HG02678 (cell line): ENCODE measurements around the gene CELA3A.
"Not testable (repeated sequence)": the region's sequence is repeated elsewhere in the genome, so short reads cannot be mapped to it uniquely, and the experiment has no call there.

Experiments
- ATAC-seq: cut with Tn5 transposase; IDR thresholded peaks from one replicate; pipeline ENCODE4 v1.9.1; 2021; ENCODE audit warnings: mild to moderate bottlenecking, moderate library complexity; ENCODE audit not compliant: unreplicated experiment

CELA3A gene, protein sequence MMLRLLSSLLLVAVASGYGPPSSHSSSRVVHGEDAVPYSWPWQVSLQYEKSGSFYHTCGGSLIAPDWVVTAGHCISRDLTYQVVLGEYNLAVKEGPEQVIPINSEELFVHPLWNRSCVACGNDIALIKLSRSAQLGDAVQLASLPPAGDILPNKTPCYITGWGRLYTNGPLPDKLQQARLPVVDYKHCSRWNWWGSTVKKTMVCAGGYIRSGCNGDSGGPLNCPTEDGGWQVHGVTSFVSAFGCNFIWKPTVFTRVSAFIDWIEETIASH

DNA sequence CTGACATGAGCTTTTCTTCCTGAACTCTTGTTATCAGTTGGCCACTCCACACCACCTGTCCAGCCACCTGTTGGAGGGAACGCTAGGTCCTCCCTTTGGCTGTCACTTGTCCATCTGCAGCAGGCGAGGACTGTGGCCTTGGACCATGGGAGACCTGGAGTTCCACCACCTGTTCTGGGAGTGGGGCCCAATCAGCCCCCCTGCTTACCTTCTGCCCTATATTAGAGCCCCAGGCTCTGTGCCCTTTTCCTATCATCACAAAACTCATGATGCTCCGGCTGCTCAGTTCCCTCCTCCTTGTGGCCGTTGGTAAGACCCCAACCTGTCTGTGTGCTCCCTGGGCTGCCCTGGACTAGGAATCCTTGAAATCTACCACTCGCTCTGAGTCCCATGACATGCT, at the start of gene CELA3A:
TSS of gene CELA3A (plus strand) at position 249 of the 400 bp plus-strand sequence. CDS start at position 267, 18 bp downstream.
- ATAC-seq = no peak

GRCh38 chr1:21952786-21953520, 48.5 kb upstream of the CELA3A start:
- ATAC-seq = no peak

DNA sequence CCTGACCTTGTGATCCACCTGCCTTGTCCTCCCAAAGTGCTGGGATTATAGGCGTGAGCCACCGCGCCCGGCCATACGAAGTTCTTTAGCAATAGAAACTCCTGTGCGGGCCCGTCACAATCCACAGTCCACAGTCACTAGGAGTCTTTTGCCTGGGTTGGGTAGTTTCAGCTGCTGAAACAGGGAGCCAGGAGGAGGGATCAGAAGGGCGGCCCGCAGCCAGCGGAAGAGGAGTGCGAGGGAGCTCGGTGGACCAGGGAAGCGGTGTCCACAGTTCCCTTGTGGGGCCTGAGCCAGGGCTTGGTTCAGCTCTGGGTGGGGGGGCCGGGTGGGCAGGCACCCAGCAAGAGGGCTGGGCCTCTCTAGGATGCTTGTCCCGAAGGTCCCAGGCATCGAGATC, 46.4 kb upstream of the CELA3A start:
- ATAC-seq = no peak

DNA sequence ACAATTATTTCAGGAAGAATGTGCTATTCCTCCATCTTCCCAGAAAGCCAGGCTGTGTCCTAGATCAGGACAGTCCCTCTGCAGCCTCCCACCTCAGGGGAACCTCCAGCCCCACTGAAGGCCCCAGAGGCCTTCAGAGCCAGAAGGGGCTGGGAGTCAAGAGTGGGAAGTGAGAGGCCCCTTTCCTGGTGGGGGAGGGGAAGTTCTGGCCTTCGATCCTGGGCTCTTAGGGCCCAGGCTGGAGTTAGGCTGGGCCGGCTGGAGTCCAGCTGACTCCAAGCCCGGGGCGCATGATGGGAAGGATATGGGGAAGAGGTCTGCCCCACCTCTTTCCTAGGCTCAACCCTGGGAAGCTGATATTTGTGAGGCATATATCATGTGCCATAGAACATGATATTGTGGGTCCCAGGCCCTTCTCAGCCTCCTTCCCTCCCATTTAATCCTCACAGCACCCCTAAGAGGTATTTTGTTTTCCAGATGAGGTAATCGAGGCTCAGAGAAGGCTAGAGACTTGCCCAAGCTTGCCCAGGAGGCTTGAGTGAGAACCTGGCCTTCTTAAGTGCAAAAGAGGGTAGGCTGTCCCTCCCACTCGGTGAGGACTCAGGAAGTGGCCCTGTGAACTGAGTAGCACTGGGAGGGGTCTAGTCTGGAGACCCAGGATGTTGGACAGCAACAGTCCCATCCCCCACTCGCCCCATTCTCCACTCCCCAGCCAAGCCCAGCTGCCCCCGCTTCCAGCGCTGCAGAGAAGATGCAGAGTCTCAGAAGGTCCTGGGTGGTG, 45.8 kb upstream of the CELA3A start:
- no peak for ATAC-seq

- ATAC-seq = no peak
These were observed 44.5 kb upstream of the CELA3A start for GRCh38 chr1:21956720-21957552.

DNA sequence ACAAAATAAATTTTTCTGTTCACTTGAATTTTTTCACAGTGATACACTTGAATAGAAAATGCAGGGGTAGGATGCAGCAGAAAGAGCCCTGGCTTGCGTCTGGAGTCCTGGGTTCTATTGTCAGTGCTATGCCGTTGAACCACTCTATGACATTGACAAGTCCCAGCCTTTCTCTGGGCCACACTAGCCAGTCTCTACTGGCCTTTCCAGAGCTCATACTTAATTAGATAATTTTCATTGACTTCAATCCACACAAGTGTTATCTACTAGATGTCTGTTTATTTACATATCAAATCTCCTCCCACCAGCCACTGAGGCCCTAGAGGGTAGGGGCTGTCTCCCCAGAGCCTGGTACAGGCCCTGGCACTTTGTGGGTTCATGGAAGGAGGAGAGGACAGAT, 40.1 kb upstream of the CELA3A start:
- no peak for ATAC-seq

GRCh38 chr1:21961799-21962198, 39.7 kb upstream of the CELA3A start:
- ATAC-seq = no peak

GRCh38 chr1:21963477-21964217, 37.8 kb upstream of the CELA3A start:
- no peak for ATAC-seq

GRCh38 chr1:21966247-21967000, 35.0 kb upstream of the CELA3A start:
- ATAC-seq = no peak

DNA sequence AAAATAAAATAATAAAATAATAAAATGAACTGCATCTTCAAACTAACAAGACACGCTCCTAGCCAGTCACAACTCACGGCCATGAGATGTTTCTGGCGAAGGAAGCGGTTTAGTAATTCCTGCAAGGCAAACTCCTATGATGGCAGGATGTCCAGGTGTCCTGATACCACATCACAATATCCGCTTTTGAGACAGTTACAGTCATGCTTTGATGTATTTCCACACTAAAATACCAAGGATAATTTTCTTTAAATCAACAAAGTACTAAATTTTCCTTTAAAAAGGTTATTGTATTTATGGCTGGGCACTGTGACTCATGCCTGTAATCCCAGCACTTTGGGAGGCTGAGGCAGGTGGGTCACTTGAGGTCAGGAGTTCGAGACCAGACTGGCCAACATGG, 34.2 kb upstream of the CELA3A start:
- not testable (repeated sequence) for ATAC-seq

- not testable (repeated sequence) for ATAC-seq
These were observed 32.4 kb upstream of the CELA3A start for GRCh38 chr1:21969066-21969465.

DNA sequence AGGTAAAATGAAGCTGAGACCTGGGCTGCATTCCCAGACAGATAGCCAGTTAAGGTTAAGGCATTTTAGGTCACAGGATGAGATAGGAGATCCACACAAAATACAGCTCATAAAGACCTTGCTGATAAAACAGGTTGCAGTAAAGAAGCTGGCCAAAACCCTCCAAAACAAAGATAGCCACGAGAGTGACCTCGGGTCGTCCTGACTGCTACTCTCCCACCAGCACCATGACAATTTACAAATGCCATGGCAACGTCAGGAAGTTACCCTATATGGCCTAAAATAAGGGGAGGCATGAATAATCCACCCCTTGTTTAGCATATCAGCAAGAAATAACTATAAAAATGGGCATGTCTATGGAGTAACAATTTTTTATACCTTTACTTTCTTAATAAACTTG, 30.9 kb upstream of the CELA3A start:
- ATAC-seq = not testable (repeated sequence)

- ATAC-seq = not testable (repeated sequence)
These were observed 28.4 kb upstream of the CELA3A start for GRCh38 chr1:21972973-21973441.

GRCh38 chr1:21973948-21974347, 27.5 kb upstream of the CELA3A start:
- ATAC-seq = not testable (repeated sequence)

GRCh38 chr1:21974699-21975098, 26.8 kb upstream of the CELA3A start:
- ATAC-seq = not testable (repeated sequence)

DNA sequence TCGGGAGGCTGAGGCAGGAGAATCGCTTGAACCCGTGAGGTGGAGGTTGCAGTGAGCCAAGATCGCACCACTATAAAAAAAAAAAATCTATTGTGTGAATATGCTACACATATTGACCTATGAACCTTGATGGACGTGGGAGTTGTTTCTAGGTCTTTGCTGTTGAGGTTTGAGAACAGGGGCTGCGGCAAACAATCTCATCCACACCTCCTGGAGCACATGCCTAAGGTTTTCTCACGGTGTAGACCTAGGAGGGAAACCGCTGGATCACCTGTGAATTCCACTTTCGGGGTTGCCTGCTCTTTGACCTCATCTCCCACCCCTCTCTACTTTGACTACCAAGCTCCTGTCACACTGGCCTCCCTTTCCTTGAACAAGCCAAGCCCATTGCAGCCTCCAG, 26.2 kb upstream of the CELA3A start:
- not testable (repeated sequence) for ATAC-seq

- not testable (repeated sequence) for ATAC-seq
These were observed 24.7 kb upstream of the CELA3A start, which contains the start of gene CELA3B for GRCh38 chr1:21976703-21977239. Gene CELA3B (plus strand): TSS chr1:21977022. CDS start chr1:21977040, 18 bp downstream.

- ATAC-seq = not testable (repeated sequence)
These were observed 23.2 kb upstream of the CELA3A start for GRCh38 chr1:21978209-21978608.
